Stimulated activated CD4-positive, alpha-beta T cell treated with anti-CD3 and anti-CD28 coated beads, Interleukin-2, amount 100 ng/mL, for 24 hours (primary cell): ENCODE measurements around the gene HEXA.
A peak's percentile ranks its signal among the peaks of the same experiment; 100 is the strongest.

ENCODE experiments used
- DNase-seq, 2 donors: peaks; one replicate each; pipeline ENCODE4 v3.0.0-alpha.2; 2020

Gene HEXA

GRCh38 chr15:72372361-72372760 is 3.5 kb downstream of the HEXA start:
- no peak for DNase-seq

- no peak for DNase-seq
These were observed 5.8 kb downstream of the HEXA start for GRCh38 chr15:72369964-72370363.

GRCh38 chr15:72368899-72369298 is 6.9 kb downstream of the HEXA start:
- no peak for DNase-seq

- no peak for DNase-seq
These were observed 7.5 kb downstream of the HEXA start for GRCh38 chr15:72368325-72368724.

- DNase-seq, result no peak
These were observed 10.0 kb downstream of the HEXA start for GRCh38 chr15:72365844-72366243.

GRCh38 chr15:72361176-72361575 is 14.6 kb downstream of the HEXA start:
- no peak for DNase-seq

- DNase-seq, result no peak
These were observed 17.1 kb downstream of the HEXA start for GRCh38 chr15:72358650-72359171.

- no peak for DNase-seq
These were observed 17.7 kb downstream of the HEXA start for GRCh38 chr15:72358121-72358520.

GRCh38 chr15:72354496-72354895 is 21.3 kb downstream of the HEXA start:
- DNase-seq, result no peak

- no peak for DNase-seq
These were observed 22.5 kb downstream of the HEXA start for GRCh38 chr15:72353266-72353665.

GRCh38 chr15:72345806-72346205 is 30.0 kb downstream of the HEXA start:
- no peak for DNase-seq

GRCh38 chr15:72345280-72345679 is 30.5 kb downstream of the HEXA start:
- DNase-seq, result no peak

GRCh38 chr15:72344602-72345001 is 31.2 kb downstream of the HEXA start:
- no peak for DNase-seq

- peak; percentile 20 to 27 for DNase-seq
These were observed 33.4 kb downstream of the HEXA start for GRCh38 chr15:72342385-72342784.

- DNase-seq, result no peak
These were observed 34.5 kb downstream of the HEXA start for GRCh38 chr15:72341361-72341760.

- DNase-seq, result no peak
These were observed 35.4 kb downstream of the HEXA start for GRCh38 chr15:72340366-72340765.

- DNase-seq, result no peak
These were observed 36.0 kb downstream of the HEXA start for GRCh38 chr15:72339777-72340177.

- no peak for DNase-seq
These were observed 37.0 kb downstream of the HEXA start for GRCh38 chr15:72338617-72339321.

- no peak for DNase-seq
These were observed 37.7 kb downstream of the HEXA start for GRCh38 chr15:72338148-72338547.

- DNase-seq, result no peak
These were observed 41.0 kb downstream of the HEXA start for GRCh38 chr15:72334842-72335241.

- DNase-seq, result no peak
These were observed 44.8 kb downstream of the HEXA start for GRCh38 chr15:72331021-72331420.

GRCh38 chr15:72323752-72324151 is 52.1 kb downstream of the HEXA start:
- DNase-seq, result no peak

- DNase-seq, result peak; percentile 70 to 74
These were observed 55.7 kb downstream of the HEXA start, which contains the start of gene CELF6 for GRCh38 chr15:72319985-72320671. Gene CELF6 (minus strand): TSS chr15:72320157. CDS start chr15:72319874, 283 bp downstream.

- peak; percentile 52 to 60 for DNase-seq
These were observed 56.3 kb downstream of the HEXA start for GRCh38 chr15:72319360-72319984.
